ENCODE measurements around the gene SHC2. TPM values are rescaled to one million over a fixed set of nuclear protein-coding genes. Genes with fewer than 3 reads are reported as not detected.
"Not testable (repeated sequence)": the region's sequence is repeated elsewhere in the genome, so short reads cannot be mapped to it uniquely, and the experiment has no call there.

The SHC2 gene
- total RNA-seq, 1 donor from 2014 or later, result not detected

DNA sequence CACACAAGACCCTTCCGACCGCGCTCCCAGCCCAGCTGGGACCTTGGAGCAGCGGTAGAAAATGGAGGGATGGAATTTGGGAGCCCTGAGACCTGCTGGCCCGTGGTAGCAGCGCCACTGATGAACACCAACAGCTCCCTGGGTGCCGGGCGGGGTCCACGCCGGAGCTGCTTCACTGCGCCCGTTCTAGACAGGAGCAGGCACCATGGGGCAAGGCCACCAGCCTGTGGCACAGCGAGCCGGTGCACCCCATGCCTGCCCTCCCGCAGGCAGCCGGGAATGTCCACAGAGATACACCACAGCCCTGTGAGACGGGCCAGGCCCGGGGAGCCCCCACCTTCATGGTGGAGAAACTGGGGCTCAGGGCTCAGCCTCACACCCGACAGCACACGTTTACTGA is 9.9 kb upstream of the SHC2 start:
- intact Hi-C loops (cut with micrococcal nuclease), result no loop called here

DNA sequence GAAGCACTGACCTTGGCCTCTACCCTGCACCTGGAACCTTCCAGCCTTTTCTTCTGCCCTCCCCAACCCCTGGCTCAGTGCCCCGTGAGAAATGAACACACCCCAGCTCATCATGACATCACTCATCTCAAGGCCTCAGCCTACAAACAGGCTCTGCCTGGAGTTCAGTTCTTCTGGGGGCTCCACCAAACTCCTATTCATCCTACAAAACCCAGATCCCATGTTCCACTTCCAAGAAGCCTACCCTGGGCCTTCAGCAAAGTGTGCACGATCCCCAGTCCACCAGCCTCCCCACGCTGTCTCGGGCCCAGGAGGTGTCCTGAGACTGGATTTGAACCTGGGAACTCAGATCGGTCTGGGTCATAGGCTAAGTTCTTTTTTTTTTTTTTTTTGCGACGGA is 9.0 kb upstream of the SHC2 start:
- intact Hi-C loops (cut with micrococcal nuclease), result no loop called here

DNA sequence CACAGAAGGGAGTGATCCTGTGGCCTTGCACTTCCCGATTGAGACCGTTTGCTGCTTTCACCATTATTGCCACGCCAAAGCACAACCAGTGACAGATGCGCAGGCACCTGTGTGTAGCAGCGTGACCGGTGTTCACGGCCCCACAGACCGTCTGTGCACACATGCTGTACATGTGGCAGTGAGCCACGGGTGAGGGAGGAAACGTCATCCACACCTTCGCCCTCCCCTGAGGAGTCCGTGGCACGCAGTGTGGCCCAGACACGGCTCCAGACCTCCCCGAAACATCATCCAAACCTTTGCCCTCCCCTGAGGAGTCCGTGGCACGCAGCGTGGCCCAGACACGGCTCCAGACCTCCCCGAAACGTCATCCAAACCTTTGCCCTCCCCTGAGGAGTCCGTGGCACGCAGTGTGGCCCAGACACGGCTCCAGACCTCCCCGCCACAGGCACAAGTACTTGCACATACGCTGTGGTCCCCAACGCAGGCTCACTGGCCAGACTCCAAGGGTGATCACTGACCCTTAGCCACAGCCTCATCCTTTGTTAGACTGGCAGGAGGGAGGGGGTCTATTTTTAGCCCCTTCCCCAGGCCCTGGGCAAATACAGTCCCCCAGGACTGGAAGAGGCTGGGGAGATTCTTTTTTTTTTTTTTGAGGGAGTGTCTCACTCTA is 7.9 kb upstream of the SHC2 start:
- intact Hi-C loops (cut with micrococcal nuclease), result no loop called here

DNA sequence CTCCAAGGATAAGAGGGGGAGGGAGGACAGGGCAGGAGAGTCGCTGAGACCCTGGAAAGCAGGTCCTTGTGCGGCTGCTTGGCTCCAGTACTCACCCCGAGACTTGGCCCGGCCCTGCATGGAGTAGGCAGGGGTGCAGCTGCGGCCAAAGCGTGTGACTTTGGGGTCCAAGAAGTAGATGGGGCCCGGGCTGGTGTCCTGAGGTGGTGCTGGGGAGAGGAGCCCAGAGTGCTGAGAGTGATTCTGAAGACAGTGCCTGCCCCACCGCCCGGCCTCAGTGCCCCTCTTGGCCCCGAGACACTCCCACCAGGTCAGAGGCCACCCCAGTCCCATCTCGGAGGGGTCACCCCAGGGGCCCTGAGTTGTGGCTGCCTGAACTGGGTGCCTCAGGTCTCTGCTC is 6.7 kb upstream of the SHC2 start:
- intact Hi-C loops (cut with micrococcal nuclease), result no loop called here

DNA sequence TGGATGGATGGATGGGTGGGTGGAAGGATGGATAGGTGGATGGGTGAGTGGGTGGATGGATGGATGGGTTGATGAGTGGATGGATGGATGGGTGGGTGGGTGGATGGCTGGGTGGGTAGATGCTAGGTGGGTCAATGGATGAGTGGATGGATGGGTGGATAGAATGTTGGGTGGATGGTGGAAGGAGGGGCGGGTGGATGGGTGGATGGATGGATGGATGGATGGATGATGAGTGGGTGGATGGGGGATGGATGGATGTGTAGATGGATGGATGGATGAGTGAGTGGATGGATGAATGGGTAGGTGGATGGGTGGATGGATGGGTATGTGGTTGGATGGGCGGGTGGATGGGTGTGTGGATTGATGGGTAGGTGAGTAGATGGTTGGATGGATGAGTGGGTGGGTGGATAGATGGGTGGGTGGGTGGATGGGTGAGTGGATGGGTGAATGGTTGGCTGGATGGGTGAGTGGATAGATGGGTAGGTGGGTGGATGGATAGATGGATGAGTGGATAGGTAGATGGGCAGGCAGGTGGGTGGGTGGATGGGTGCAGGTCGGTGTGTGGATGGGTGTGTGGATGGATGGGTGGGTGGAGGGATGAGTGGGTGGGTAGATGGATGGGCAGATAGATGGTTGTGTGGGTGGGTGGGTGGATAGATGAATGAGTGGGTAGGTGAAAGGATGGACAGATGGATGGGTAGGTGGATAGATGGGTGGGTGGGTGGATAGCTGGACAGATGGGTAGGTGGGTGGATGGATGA is 4.4 kb upstream of the SHC2 start:
- intact Hi-C loops (cut with micrococcal nuclease), result no loop called here

DNA sequence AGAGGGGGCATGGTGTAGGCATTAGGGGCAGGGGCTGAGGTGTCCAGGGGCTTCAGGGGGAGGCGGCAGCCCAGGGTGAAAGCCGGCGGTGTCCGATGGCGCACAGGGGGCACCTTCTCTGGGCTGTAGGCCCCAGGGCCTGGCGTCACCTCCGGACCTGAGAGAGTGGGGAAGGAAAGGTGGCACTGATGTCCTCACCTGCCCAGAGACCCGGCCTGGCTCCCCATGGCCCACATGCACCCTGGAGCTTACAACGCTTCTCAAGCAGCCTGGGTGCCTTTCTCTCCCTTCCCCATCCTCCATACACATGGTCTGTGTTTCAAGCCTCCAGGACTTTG is 3.3 kb upstream of the SHC2 start:
- intact Hi-C loops (cut with micrococcal nuclease), result no loop called here

DNA sequence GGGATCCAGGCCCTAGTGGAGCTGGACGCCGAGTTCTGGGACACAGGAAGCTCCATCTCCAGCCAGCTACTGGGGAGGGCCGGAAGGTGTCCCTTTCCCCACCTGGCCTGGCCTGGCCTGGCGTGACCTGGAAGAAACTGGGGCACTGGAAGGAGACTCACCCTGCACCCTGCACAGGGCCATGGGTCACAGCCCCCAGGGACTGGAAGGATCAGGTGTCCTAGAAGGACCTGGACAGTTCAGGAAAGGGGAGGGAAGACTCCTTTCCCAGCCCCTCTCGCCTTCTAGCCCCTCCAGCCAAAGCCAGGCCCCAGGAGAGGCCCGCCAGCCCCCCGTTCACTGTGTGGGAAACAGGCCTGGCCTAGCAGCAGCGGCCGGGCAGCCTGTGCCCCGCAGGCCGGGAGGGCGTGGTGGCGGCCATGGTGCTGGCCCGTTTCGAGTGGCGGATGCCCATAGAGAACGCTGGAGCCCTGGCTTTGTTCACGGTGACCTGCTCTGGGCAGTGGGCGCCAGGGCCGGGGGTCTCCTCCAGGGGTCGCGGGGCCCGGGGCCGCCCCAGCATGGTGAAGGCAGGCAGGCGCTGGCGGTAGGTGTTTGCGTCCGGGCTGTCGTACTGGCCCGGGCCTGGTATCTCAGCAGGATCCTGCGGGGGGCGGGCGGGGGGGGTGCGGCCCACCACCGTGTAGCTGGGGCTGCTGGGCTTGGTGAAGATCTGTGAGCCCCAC is 2.8 kb upstream of the SHC2 start:
- intact Hi-C loops (cut with micrococcal nuclease), result no loop called here

DNA sequence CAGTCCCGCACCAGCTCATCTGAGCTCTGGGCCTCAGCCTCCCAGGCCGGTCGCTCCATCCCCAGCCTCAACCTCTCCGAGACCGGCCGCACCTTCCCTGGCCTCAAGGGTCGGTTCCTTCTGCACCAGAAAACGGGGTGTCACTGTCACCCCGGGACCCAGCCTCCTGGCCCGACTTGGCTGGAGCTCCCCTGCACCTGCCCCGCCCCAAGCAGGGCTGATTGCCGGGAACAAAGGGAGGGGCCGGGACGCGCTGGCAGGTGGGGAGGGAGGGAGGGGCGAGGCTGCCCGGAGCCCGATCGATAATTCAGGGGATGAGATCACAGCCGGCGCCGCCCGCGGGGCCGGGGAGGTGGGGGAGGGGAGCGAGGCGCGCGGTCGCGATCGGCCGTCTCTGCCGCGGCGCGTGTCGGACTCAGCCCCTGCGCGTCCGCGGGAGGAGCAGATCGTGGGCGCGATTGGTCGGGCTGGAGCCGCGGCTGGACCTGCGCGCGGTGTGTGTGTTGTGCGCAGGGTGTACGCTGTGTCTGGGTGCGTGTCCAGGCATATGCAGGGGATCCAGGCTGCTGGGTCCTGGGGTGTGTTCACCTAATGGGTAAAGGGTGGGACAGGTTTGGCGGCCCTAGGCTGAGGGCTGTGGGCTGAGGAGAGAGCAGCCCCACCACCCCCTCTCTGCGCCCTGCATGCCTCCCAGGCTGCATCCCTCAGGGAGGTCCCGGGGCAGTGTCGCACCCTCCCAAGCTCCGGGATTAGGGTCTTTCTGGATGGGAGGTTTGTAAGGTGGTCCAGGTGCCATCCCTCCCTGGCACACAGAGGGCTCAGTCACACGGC is 1.1 kb upstream of the SHC2 start:
- intact Hi-C loops (cut with micrococcal nuclease), result no loop called here

DNA sequence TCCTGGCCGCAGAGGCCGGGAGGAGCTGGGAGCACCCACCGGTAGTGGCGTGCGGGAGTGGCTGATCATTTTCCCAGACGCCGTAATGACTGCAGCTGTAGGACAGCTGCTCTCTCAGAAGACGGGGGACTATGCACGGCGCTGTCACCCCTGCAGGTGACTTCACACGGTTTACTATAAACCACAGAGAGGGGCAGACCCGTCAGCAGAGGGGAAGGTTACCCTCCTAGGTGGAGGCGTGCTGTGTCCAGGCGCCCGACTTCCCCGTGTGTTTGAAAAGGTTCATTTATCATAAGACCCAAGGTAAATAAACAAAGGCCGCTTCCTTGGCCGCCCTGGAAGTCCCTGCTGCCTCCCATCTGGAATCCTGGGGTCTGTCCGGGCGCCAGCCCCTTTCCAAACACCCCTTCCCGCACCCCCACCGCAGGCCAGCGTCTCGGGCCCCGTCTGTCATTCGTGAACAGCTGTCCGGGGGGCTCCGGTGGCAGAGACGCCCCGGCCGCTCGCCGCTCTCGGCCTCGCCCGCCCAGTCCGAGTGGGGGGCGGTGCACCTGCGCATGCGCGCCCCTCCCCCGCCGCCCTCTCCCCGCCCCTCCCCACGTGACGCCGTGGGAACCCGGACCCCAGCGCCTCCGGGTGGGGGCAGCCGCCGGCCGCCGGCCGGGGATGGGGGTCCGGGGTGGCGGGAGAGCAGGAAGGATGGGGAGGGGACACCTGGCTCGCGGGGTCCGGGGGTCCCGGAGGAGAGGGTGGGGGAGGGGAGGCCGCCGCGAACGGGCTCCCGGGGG is 915 bp downstream of the SHC2 start:
- intact Hi-C loops (cut with micrococcal nuclease), result no loop called here

DNA sequence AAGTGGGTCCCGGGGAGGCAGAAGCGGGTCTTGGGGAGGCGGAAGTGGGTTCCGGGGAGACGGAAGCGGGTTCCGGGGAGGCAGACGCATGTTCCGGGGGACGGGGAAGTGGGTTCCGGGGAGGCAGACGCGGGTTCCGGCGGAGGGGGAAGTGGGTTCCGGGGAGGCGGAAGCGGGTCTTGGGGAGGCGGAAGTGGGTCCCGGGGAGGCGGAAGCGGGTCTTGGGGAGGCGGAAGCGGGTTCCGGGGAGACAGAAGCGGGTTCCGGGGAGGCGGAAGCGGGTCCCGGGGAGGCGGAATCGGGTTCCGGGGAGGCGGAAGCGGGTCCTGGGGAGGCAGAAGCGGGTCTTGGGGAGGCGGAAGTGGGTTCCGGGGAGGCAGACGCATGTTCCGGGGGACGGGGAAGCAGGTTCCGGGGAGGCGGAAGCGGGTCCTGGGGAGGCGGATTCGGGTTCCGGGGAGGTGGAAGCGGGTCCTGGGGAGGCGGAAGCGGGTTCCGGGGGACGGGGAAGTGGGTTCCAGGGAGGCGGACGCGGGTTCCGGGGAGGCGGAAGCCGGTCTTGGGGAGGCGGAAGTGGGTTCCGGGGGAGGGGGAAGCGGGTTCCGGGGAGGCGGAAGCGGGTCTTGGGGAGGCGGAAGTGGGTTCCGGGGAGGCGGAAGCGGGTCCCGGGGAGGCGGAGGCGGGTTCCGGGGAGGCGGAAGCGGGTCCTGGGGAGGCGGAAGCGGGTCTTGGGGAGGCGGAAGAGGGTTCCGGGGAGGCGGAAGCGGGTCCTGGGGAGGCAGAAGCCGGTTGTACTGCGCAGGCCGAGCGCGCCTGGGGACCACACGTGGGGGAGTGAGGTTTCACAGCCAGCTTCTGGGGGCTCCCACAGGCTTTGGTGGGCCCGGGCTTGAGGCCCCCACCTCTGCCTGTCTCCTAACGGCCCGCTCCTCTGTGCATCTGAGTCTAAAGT is 2.5 kb downstream of the SHC2 start:
- intact Hi-C loops (cut with micrococcal nuclease), result no loop called here

DNA sequence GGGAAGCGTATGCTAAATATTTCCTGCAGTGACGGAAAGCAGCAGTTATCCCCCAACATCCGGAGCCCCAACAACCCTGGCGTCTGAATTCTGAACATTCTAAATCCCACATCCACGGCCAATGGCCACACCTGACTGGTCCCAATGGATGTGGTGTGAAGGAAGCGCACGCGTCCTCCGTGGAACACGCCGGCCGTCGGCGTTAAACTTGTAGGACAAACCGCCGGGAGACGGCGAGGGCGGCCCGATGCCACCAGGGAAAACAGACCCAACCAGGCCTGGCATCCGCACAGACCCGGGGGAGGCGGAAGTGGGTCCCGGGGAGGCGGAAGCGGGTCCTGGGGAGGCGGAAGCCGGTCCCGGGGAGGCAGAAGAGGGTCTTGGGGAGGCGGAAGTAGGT is 3.2 kb downstream of the SHC2 start:
- intact Hi-C loops (cut with micrococcal nuclease), result no loop called here

DNA sequence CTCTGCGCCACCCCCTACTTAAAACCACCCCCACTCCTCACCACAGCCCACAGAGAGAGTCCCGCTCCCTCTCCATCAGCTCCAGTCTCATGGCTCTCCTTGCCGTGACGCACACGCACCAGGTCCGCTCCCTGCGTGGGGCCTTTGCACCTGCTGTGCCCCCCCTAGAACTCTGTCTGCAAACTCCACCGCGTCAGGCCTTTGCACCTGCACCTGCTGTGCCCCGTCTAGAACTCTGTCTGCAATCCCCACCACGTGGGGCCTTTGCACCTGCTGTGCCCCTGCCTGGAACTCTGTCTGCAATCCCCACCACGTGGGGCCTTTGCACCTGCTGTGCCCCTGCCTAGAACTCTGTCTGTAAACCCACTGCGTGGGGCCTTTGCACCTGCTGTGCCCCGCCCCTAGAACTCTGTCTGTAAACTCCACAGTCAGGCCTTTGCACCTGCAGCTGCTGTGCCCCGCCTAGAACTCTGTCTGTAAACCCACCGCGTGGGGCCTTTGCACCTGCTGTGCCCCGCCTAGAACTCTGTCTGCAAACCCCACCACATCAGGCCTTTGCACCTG is 4.2 kb downstream of the SHC2 start:
- intact Hi-C loops (cut with micrococcal nuclease), result no loop called here

DNA sequence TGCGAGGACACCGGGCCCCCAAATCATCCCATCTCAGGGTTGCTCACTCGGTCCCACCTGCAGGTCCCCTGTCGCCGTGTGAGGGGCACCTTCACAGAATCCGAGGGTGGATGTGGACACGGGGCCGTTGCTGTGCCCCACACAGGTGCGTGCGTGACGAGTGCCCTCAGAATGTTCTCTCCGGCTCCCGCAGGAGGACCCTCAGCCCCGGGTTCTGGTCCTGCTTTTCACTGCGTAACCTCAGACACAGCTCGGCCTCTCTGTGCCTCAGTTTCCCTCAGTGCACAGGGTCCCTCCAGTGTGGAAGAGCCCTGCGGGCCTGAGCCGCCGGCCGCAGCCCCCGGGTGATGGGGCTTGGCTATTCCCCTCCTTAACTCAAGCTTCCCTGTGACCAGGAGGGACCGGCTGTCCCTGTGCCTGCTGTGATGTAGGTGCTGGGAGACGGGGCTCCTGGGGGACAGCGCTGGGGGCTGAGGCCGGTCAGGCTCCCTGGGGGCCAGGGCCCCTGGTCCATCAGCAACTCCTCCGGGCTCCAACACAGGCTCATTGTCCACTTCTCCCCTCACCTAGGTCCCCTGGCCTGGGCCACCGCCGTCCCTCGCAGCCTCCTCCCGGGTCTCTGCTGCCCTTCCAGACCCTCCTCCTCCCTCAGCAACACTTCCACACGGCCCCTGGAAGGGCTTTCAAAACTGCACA is 4.8 kb downstream of the SHC2 start:
- intact Hi-C loops (cut with micrococcal nuclease), result no loop called here

DNA sequence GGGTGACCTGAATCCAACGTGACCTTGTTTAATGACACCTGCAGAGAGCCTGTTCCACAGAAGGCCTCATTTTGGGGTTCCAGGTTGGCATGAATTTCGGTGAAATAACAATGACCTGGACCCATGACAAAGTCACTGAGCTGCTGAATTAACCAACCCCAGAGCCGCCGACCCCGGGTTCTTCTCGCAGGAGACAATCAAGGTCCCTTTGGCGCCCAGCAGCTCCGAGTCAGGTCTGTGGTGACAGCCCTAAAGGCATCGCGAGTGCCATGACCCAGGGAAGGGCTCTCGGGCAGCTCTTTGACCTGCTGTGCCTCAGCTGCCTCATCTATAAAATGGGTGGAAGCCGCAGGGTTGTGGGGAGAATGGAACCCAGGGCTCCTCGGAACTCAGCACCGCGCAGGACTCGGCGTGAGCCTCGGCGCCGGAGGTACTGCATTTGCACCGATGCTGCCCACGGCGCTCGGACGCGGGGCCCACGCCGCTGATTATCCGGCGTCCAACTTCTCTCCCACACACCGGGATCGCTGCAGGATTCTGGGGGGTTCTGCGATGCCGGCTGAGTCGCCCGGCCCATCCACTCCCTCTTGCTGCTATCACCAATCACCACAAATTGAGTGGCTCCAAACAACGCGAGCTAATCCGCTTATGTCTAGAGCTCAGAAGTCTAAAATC is 5.7 kb downstream of the SHC2 start:
- intact Hi-C loops (cut with micrococcal nuclease), result no loop called here

DNA sequence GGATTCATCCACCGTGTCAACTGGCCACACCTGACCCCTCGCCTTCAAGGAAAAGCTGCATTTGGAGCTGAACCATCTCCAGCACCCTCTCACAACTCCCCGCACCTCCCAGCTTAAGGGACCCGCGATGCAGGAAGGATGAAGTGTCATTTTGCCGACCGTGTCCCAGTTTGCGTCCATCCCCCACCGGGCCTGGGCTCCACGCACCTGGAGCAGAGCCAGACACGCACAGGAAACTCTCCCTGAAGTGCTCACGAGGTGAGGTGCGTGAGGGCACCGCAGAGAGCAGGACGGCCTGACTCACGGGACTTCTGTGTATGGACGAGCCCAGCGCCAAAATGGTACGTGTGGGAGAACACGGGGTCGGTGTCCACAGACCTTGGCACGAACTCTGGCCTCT is 7.2 kb downstream of the SHC2 start:
- intact Hi-C loops (cut with micrococcal nuclease), result no loop called here

DNA sequence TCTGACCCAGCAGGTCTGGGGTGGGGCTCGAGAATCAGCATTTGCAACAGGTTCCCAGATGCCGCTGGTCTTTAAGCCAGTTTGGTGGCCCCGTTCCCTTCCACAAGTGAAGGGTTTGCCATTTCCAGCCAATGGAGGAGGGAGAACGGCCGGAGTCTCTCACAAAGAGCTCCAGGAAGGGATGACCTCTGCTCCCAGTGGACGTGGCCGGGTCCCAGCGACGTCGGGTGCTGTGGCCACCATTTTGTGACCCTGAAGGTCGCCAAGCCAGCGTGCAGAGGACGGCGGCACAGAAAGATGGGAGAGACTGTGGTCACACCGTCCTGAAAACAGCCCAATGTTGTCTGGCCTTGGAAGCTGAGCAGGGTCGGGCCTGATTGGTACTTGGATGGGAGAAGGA is 8.0 kb downstream of the SHC2 start:
- intact Hi-C loops (cut with micrococcal nuclease), result no loop called here

DNA sequence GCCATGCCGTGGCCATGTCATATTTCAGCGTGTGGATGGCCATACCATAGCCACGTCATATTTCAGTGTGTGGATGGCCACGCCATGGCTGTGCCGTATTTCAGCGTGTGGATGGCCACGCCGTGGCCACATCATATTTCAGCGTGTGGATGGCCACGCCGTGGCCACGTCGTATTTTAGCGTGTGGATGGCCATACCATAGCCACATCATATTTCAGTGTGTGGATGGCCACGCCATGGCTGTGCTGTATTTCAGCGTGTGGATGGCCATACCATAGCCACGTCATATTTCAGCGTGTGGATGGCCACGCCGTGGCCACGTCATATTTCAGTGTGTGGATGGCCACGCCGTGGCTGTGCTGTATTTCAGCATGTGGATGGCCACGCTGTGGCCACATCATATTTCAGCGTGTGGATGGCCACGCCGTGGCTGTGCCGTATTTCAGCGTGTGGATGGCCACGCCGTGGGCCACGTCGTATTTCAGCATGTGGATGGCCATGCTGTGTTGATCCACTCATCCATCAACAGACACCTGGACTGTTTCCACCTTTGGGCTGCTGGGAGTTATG is 9.8 kb downstream of the SHC2 start:
- intact Hi-C loops (cut with micrococcal nuclease), result not testable (repeated sequence)

DNA sequence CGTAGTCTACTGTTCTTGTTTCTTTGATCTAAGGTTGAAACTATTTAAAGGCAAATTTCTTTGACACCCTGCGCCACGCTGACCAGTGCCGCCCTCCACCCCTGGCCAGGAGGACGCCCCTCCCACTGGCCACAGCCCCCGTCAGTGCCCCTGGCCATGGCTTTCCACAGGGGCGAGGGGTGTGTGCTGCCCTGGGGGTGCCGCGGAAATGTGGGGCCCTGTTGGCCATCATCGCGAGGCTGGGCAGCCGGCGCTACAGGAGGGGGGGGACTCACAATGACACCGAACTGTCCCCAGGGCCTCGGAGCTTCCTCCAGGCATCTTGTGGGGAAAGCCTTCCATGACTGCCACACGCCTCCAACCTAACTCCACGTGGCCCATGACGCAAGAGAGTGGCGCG is 10.9 kb downstream of the SHC2 start:
- intact Hi-C loops (cut with micrococcal nuclease), result no loop called here

Data from T-helper 2 cell treated with Interferon-gamma antibody and Interleukin-4, amounts not matched to agents 100 ng/mL and 5 ng/mL, for 36 hours (primary cell).